Skeletal muscle tissue (tissue), 4 donors: ENCODE measurements around the gene ASPSCR1. TPM values are rescaled to one million over a fixed set of nuclear protein-coding genes. Genes with fewer than 3 reads are reported as not detected.

ENCODE experiments used
- H3K27ac ChIP-seq: one replicate; pipeline ENCODE4 v1.7.0; 2013; ENCODE audit warnings: mild to moderate bottlenecking, low read depth, low read length, inconsistent platforms
- H3K27me3 ChIP-seq, 3 donors: one replicate each; pipeline ENCODE4 v1.7.0; 2013; ENCODE audit warnings: low read length in 3 of 3; ENCODE audit not compliant: control insufficient read depth in 3 of 3, insufficient read depth in 3 of 3
- H3K36me3 ChIP-seq, 3 donors: one replicate each; pipeline ENCODE4 v1.7.0; 2013; ENCODE audit warnings: low read length in 3 of 3; ENCODE audit not compliant: control insufficient read depth in 3 of 3, insufficient read depth in 3 of 3
- H3K4me1 ChIP-seq, 3 donors: one replicate each; pipeline ENCODE4 v1.7.0; 2013; ENCODE audit warnings: low read length in 3 of 3, mild to moderate bottlenecking in 3 of 3; ENCODE audit not compliant: control insufficient read depth in 3 of 3, insufficient read depth in 3 of 3
- H3K4me3 ChIP-seq, 3 donors: one replicate each; pipeline ENCODE4 v1.7.0; 2013; ENCODE audit warnings: low read length in 3 of 3
- H3K9ac ChIP-seq, 3 donors: one replicate each; pipeline ENCODE4 v1.7.0; 2013; ENCODE audit warnings: low read length in 3 of 3, mild to moderate bottlenecking in 3 of 3, moderate library complexity in 2 of 3, low read depth in 1 of 3
- H3K9me3 ChIP-seq, 3 donors: one replicate each; pipeline ENCODE4 v1.7.0; 2013; ENCODE audit warnings: low read length in 3 of 3; ENCODE audit not compliant: control insufficient read depth in 3 of 3
- total RNA-seq: library from RNA; depleted of rRNA; stranded (reverse); fragments of >200 nt; gene quantifications from one replicate; pipeline ENCODE4 v1.2.3, GENCODE V29; 2014
- donor health status: Osteomylitis.

The ASPSCR1 gene
- total RNA-seq, 1 donor from 2014 or later, result 18.8 TPM

DNA sequence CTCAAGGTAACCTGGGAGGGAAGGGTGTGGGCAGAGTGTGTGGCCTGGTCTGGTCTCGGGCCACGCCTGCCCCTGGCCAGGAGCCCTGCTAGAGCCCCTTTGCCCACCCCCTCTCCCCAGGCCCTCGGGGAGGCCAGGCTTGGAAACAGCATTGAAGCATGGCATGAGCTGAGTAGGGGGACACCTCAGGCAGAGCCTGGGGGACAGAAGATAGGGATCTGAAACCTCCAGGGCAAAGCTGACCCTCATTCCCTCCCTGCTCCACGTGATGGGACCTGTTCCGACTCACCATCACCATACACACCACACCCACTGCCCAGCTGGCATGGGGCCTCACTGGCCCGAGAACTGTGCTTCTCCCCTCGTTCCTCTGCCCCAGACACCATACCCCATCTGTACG is 71.7 kb downstream of the ASPSCR1 start:
- Histone ChIP-seq H3K4me3 (no peak overlapping the region), H3K36me3 (peaks cover 25 to 37% (median 26%) of the 10 kb centered on the region in 3 donors), H3K4me1 (peaks cover 25 to 35% (median 26%) of the 10 kb centered on the region in 3 donors), H3K27ac (no peak overlapping the region), H3K9ac (no peak overlapping the region), H3K27me3 (no peaks in the 10 kb centered on the region), H3K9me3 (no peaks in the 10 kb centered on the region)

DNA sequence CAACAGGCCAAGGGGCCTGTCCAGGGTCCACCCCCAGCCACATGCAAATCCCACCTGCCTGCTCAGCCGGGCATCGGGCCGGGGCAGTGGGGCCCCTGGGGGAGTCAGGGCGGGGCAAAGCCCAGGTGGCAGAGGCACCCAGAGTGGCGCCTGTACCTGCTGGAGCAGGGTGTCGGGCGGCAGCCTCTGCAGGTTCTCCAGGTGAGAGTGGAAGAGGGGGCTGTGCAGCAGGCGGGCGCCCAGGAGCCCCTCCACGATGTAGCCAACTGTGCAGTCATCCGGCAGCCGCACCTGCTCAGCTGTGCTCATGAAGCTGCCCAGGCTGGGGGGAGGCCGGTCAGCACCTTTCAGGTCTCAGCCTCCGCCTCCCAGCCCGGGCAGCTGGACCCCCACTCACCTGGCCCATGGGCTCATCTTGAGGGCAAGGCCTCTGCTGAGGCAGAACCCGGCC is 72.1 kb downstream of the ASPSCR1 start:
- Histone ChIP-seq H3K4me1 (peaks cover 25 to 35% (median 26%) of the 10 kb centered on the region in 3 donors), H3K36me3 (peaks cover 28 to 41% (median 29%) of the 10 kb centered on the region in 3 donors), H3K27me3 (no peaks in the 10 kb centered on the region), H3K4me3 (no peak overlapping the region), H3K9ac (no peak overlapping the region), H3K9me3 (no peaks in the 10 kb centered on the region), H3K27ac (no peak overlapping the region)

DNA sequence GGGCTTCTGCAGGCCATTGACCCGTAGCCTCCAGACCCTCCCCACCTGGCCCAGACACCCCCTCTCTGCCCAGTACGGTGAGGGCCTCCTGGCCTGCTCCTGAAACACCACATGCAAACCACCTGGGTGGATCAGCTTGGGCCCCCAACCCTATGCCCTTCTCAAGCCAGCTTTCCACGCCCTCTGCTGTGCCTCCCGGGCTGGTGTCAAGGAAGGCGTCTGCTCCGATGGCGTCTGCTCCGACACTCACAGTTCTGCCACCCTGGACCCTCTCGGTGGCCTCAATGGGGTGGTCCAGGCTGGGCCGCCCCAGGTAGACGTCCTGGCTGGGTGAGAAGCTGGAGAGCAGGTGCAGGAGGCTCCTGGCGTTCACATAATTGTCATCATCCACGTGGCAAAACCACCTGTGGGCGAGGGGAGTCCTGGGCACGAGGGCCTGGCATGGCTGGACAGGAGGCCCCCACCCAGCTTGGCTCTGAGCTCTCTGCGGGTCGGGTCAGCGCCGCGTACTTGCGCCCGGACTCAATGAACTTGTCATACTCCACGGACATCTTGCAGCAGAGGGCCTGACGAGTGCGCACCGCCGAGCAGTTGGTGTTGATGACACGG is 72.8 kb downstream of the ASPSCR1 start:
- peak overlapping the region; percentile 63 to 88 (median 81) for H3K9ac ChIP-seq
- peaks cover 35 to 49% (median 37%) of the 10 kb centered on the region in 3 donors for H3K36me3 ChIP-seq
- no peaks in the 10 kb centered on the region for H3K9me3 ChIP-seq
- no peaks in the 10 kb centered on the region for H3K27me3 ChIP-seq
- peak overlapping the region; percentile 62 to 87 (median 83) for H3K4me3 ChIP-seq
- no peak overlapping the region for H3K27ac ChIP-seq
- H3K4me1 ChIP-seq, result peaks cover 25 to 35% (median 26%) of the 10 kb centered on the region in 3 donors

DNA sequence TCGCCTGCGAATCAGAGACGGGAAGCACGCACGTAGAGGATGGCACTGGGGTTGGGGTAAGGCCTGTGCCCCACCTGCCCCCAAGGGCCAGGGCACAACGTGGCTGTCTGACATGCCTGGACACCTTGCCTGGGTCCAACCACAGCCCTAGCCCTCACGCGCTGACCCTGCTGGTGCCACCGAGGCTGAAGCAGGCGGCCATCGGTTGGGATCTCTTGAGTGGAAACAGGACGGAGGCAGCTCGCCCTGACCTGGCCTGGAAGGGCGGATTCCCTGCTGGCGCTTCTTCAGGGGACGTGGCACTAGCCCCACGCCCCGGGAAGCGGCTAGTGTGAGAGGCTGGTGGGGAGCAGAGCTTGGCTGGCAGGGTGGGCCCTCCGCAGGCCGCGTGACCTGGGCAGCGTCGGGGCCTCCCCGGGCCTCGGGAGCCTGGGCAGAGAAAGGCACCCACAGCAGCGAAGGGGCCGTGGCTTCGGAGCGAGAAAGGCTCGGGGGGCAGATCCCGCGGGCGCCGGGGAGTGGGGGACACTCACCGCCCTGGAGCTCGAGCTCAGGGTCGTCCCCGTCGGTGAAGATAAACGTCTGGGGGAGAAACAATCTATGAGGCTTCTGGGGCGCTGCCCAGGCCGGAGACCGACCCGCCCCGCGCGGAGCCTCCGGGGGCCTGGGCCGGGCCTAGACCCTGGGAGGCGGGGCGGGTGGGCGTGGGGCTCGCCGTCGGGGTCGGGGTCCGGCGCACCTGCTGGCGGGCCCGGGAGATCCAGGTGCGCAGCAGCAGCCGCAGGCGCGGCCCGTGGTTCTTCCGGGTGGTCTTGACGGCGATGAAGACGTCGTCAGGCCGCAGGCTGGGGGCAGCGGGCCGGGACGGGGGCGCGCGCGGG is 73.6 kb downstream of the ASPSCR1 start:
- Histone ChIP-seq H3K4me3 (peak overlapping the region; percentile 62 to 87 (median 83)), H3K9me3 (no peaks in the 10 kb centered on the region), H3K36me3 (peaks cover 41 to 54% (median 44%) of the 10 kb centered on the region in 3 donors), H3K27ac (peak overlapping the region; percentile 47), H3K4me1 (peaks cover 25 to 35% (median 26%) of the 10 kb centered on the region in 3 donors), H3K27me3 (no peaks in the 10 kb centered on the region), H3K9ac (peak overlapping the region; percentile 63 to 88 (median 81))

DNA sequence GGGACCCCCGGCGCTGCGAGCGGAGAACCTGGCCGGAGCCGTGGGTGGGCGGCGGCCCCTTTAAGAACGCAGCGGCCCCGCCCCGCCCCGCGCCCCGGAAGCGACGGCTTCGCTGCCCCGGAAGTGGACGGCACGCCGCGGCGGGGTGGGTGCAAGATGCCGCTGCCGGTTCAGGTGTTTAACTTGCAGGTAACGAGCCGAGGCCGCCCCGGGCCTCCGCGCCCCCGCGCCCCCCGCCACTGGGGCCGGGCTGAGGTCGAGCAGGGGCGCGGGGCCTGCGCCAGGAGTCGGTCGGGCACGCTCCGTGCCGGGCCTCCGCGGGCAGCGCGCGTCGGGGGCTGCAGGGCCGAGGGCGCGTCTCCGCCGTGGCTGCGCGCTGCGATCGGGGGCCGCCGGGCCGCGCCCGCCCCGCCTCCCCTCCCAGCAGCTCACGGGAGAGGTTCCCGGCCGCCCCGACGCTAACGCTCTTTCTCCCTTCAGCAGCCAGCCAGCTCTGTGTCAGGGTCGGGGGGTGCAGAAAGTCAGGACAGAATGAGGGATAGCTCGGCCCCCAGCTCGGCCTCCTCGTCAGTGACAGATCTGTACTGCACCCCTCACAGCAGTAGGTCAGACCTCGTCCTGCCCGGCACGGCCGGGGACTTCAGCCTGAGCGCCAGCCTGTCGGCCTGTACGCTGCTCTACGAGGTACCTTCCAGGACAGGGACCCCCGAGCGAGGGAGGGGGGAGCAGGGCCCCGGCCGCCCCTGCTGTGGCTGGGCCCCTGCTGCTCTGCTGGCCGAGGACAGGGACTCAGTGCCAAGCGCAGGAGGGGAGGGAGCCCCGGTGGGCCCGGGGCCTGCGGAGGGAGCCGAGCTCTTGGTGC is 74.6 kb downstream of the ASPSCR1 start, which contains the start of the genes GPS1 and RFNG:
GPS1 (plus strand) TSS at position 123 of the 862 bp plus-strand sequence; CDS start at position 157, 34 bp downstream.
RFNG (minus strand) TSS at position 36 of the 862 bp plus-strand sequence. CDS start 45 bp downstream, outside the sequence.
- Histone ChIP-seq H3K4me3 (peak within 1 kb of the TSS; percentile 80 to 87 (median 83)), H3K4me1 (peaks cover 25 to 35% (median 26%) of the 10 kb centered on the region in 3 donors), H3K9ac (peak within 1 kb of the TSS; percentile 65 to 88 (median 81)), H3K27me3 (no peaks in the 10 kb centered on the region), H3K27ac (peak within 1 kb of the TSS; percentile 47), H3K36me3 (peaks cover 49 to 60% (median 54%) of the 10 kb centered on the region in 3 donors), H3K9me3 (no peaks in the 10 kb centered on the region)

DNA sequence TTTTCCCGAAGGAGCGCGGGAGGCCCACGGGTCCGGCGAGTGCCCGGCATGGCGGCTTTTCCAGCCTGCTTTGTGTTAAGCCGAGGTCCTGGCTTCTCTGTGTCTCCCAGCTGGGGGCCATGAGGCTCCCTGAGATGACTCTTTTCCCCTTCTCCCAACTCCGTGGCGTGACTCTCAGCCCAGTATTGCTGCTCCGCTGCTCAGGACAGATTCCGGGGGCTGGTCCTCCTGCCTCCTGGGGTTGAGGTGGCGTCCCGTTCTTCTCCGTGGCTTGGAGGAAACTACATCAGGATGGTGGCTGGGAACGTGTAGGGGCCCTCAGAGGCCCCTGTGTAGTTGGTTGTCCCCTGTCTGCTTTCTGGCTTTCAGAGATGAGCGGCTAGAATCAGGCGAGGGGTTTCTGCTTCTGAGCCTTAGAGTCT is 75.2 kb downstream of the ASPSCR1 start:
- no peaks in the 10 kb centered on the region for H3K9me3 ChIP-seq
- H3K36me3 ChIP-seq, result peaks cover 49 to 55% (median 54%) of the 10 kb centered on the region in 3 donors
- peak overlapping the region; percentile 65 to 88 (median 77) for H3K9ac ChIP-seq
- H3K4me3 ChIP-seq, result peak overlapping the region; percentile 80 to 87 (median 83)
- peaks cover 25 to 35% (median 26%) of the 10 kb centered on the region in 3 donors for H3K4me1 ChIP-seq
- H3K27me3 ChIP-seq, result no peaks in the 10 kb centered on the region
- no peak overlapping the region for H3K27ac ChIP-seq

DNA sequence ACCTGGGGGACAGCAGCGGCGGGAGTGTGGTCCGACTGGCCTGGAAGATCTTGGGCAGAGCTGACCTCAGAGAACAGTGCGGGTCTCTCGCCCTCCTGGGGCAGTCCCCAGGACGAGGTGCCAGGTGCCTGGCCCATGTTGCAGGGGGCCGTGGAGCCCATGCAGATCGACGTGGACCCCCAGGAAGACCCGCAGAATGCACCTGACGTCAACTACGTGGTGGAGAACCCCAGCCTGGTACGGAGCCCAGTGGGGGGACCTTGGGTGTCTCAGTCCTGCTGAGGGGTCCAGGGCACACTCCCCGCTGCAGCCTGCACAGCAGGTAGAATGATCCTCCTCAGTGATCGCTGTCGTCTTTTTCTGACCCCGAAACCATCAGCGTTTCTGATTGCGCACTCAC is 75.7 kb downstream of the ASPSCR1 start:
- Histone ChIP-seq H3K27ac (no peak overlapping the region), H3K27me3 (no peaks in the 10 kb centered on the region), H3K36me3 (peaks cover 49 to 55% (median 54%) of the 10 kb centered on the region in 3 donors), H3K9ac (peak overlapping the region; percentile 25 to 77 (median 65)), H3K4me1 (peaks cover 25 to 35% (median 26%) of the 10 kb centered on the region in 3 donors), H3K9me3 (no peaks in the 10 kb centered on the region), H3K4me3 (peak overlapping the region; percentile 29 to 83 (median 80))

DNA sequence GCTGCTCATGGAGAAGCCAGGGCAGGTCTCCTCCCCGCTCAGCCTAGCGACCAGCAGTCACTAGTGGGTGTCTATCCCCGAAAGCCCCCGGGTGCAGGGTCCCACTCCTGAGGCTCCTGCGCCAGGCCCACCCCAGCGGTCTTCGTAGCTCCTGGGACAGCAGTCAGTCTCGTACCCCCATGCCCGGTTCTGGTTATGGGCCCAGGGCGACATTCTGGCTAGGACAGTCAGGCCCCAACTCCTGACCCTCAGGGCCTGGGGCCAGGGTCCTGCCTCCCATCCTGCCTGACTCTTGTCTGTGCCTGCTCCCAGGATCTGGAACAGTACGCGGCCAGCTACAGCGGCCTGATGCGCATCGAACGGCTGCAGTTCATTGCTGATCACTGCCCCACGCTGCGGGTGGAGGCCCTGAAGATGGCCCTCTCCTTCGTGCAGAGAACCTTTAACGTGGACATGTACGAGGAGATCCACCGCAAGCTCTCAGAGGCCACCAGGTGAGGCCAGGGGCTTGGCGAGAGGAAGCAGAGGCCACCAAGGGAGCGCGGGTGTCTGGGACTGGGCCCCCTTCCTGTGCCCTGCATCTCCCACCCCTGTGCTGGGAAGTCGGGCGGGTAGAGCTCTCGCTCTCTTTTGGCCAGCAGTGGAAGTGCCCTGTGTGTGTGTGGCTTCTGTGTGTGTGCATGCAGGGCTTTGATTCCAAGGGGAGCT is 76.3 kb downstream of the ASPSCR1 start:
- Histone ChIP-seq H3K9ac (peak overlapping the region in 2 of 3 donors; percentile 1 to 25), H3K4me1 (peaks cover 25 to 35% (median 26%) of the 10 kb centered on the region in 3 donors), H3K27ac (no peak overlapping the region), H3K9me3 (no peaks in the 10 kb centered on the region), H3K27me3 (no peaks in the 10 kb centered on the region), H3K36me3 (peaks cover 49 to 54% (median 51%) of the 10 kb centered on the region in 3 donors), H3K4me3 (peak overlapping the region in 1 of 3 donors; percentile 83)
